ENCODE results near the gene ACTN1. TPM values are rescaled to one million over a fixed set of nuclear protein-coding genes. Genes with fewer than 3 reads are reported as not detected.

The ACTN1 gene
- total and polyA plus RNA-seq, 11 donors: 48.4 to 252 (median 104) TPM

GRCh38 chr14:69005432-69006148 is 26.5 kb upstream of the ACTN1 start:
- ATAC-seq: peak in 3 of 4 donors; percentile 77 to 86 (median 83)
- no peak overlapping the region for H3K27ac ChIP-seq
- no peak overlapping the region for H3K4me3 ChIP-seq

DNA sequence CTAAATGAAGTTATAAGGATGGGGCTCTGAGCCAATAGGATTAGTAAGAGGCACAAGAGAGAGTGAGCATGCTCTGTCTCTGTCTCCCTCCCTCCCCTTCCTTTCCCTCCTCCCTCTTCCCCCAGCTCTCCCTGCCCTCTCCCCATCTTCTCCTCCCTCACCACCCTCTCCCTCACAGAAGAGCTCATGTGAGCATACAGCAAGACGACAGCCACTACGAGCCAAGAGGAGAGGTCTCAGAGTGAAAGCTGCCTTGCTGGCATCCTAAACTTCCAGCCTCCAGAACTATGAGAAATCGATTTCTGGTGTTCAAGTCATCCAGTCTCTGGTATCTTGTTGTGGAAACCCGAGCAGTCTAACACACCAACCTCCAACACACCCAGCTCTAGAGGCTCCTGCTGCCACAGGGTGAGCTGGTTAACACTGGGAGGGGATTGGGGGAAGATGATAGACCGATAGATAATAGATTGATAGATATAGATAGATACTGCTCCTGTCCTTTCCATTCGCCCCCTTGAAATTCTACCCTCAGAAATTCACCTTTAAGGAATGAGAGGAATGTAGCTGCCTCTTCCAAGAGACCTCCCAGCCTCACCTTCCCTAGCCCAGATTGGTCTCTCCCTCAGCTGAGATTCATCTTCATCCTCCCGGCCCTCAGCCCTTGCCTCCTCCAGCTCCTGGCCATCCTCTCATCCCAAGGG is 25.8 kb upstream of the ACTN1 start:
- H3K4me3 ChIP-seq: no peak overlapping the region
- 70 to 78% (median 75%) methylated on average over 7 of the region's 7 CpGs for WGBS, 4 donors
- ATAC-seq (peak in 1 of 4 donors; percentile 12), DNase-seq (no peak)
- H3K4me1 ChIP-seq: peaks cover 0 to 11% (median 4%) of the 10 kb centered on the region in 12 donors
- H3K27ac ChIP-seq: no peak overlapping the region
- H3K27me3 ChIP-seq: no peaks in the 10 kb centered on the region
- intact Hi-C loops (cut with DNase I): loop anchor here in 8 of 10 donors (5.0 kb wide), 2 partner anchors 93 to 143 kb away; no protein-coding TSS in a partner anchor
- no peaks in the 10 kb centered on the region for H3K9me3 ChIP-seq
- H3K36me3 ChIP-seq: no peaks in the 10 kb centered on the region
- TF ChIP-seq CTCF (IDR thresholded peaks at IDR 0.05) (no peak), POLR2A (IDR thresholded peaks at IDR 0.05) (no peak)

More at GRCh38 chr14:69005432-69006148, 26.5 kb upstream of the ACTN1 start:
- intact Hi-C loops (cut with DNase I): no loop called here
- peak in 4 of 5 donors; percentile 34 to 83 (median 62) for DNase-seq
- Histone ChIP-seq H3K36me3 (no peaks in the 10 kb centered on the region), H3K27me3 (no peaks in the 10 kb centered on the region), H3K9me3 (no peaks in the 10 kb centered on the region), H3K4me1 (peaks cover 0 to 11% (median 4%) of the 10 kb centered on the region in 12 donors)
- TF ChIP-seq POLR2A (IDR thresholded peaks at IDR 0.05): no peak
- no peak for TF ChIP-seq CTCF (IDR thresholded peaks at IDR 0.05)
- WGBS, 4 donors: 64 to 75% (median 70%) methylated on average over 9 to 11 of the region's 11 CpGs

DNA sequence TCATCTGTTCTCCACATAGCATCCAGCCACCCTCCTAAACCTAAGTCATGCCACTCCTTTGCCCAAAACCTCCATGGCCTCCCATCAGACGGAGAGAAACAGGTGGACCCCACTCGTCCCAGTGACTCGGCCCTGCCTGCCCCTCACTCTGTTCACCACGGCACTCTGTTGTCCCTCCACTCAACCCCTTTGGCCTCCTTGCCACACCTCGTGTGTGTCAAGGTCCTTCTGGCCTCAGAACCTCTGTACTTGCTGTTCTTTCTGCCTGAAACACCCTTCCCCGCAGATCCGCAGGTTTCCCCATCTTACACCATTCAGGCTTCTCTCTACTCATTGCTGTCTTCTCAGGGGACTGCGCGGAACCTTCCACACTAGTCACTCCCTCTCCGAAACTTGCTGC is 24.5 kb upstream of the ACTN1 start:
- Histone ChIP-seq H3K27ac (no peak overlapping the region), H3K9me3 (no peaks in the 10 kb centered on the region), H3K4me1 (peaks cover 0 to 11% (median 4%) of the 10 kb centered on the region in 12 donors), H3K36me3 (no peaks in the 10 kb centered on the region), H3K4me3 (no peak overlapping the region), H3K27me3 (no peaks in the 10 kb centered on the region)
- no peak for TF ChIP-seq POLR2A (IDR thresholded peaks at IDR 0.05)
- no peak for TF ChIP-seq CTCF (IDR thresholded peaks at IDR 0.05)
- intact Hi-C loops (cut with DNase I): loop anchor here in 9 of 10 donors (2.0 to 5.0 kb wide), 3 partner anchors 91 to 141 kb away; no protein-coding TSS in a partner anchor
- WGBS, 4 donors: 86 to 91% (median 89%) methylated on average over 10 of the region's 10 CpGs
- no peak for ATAC-seq
- no peak for DNase-seq

DNA sequence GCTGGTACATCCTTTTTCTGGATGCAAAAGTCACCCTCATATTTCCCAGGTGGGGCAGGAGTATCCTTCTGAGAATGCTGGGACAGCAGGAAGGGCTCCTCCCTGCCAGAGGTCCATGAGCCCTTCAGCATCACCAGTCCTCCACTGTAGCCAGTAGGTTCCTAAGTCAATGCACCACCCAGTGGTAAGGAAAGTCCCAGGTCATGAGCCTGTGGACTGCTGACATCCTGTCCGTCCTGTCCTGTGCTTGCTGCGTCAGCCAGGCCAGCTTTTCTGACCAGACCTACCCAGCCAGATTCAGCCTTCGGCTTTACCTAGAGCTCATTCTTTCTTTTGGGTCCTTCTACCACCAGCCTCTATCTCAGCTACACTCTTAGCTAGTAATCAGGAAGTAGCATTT is 23.0 kb upstream of the ACTN1 start:
- DNase-seq (peak in 4 of 5 donors; percentile 46 to 56 (median 52)), ATAC-seq (peak; percentile 82 to 94 (median 85))
- H3K4me1 ChIP-seq: peaks cover 0 to 11% (median 2%) of the 10 kb centered on the region in 12 donors
- no peaks in the 10 kb centered on the region for H3K27me3 ChIP-seq
- no peak overlapping the region for H3K4me3 ChIP-seq
- no peaks in the 10 kb centered on the region for H3K36me3 ChIP-seq
- intact Hi-C loops (cut with DNase I): loop anchor here in 9 of 10 donors (1.0 to 5.0 kb wide), 4 partner anchors 90 to 140 kb away; no protein-coding TSS in a partner anchor
- H3K9me3 ChIP-seq: no peaks in the 10 kb centered on the region
- 32 to 52% (median 43%) methylated on average over 3 of the region's 3 CpGs for WGBS, 4 donors
- TF ChIP-seq POLR2A (IDR thresholded peaks at IDR 0.05): no peak
- peak; percentile 32 to 66 (median 50) for TF ChIP-seq CTCF (IDR thresholded peaks at IDR 0.05)
- no peak overlapping the region for H3K27ac ChIP-seq
